CD4-positive, alpha-beta T cell (primary cell): ENCODE measurements around the gene COL25A1. TPM values are rescaled to one million over a fixed set of nuclear protein-coding genes. Genes with fewer than 3 reads are reported as not detected.

Source experiments
- ATAC-seq: fragments of 200-7000 bp; cut with Tn5 transposase; one replicate; pipeline ENCODE4 v1.10.0; 2022; ENCODE audit warnings: mild to moderate bottlenecking; ENCODE audit not compliant: poor library complexity
- CTCF ChIA-PET: fragments of 350-600 bp; sonication (Branson Sonifier 250); formaldehyde crosslinking; loops from one replicate; lab custom pipeline; 2021; ENCODE audit warnings: antibody characterized with exemption, inconsistent platforms; lab: Charles Lee
- POLR2A ChIA-PET: fragments of 350-600 bp; sonication (Branson Sonifier 250); formaldehyde crosslinking; loops from one replicate; lab custom pipeline; 2021; ENCODE audit warnings: antibody characterized with exemption, inconsistent platforms; lab: Charles Lee
- DNase-seq, 14 experiments: peaks; one replicate each; pipeline ENCODE4 v3.0.0-alpha.2; 2013 to 2020; ENCODE audit warnings: mixed read lengths in 2 of 14
- H3K27ac ChIP-seq, 2 donors: one replicate each; pipeline versions ENCODE4 v1.5.1 to v1.7.0; 2013; ENCODE audit warnings: low read length in 2 of 2, low read depth in 1 of 2, mild to moderate bottlenecking in 1 of 2
- H3K27me3 ChIP-seq, 2 experiments: 1 replicate in 1 of 2; 2 replicates in 1 of 2; pipeline versions ENCODE4 v1.6.1 to v1.7.0; 2013; ENCODE audit warnings: low read length in 2 of 2, control low read depth in 1 of 2, mild to moderate bottlenecking in 1 of 2, moderate library complexity in 1 of 2; ENCODE audit not compliant: insufficient read depth in 2 of 2, control insufficient read depth in 1 of 2
- H3K36me3 ChIP-seq: one replicate; pipeline ENCODE4 v1.6.1; 2013; ENCODE audit warnings: low read length, control low read depth; ENCODE audit not compliant: insufficient read depth
- H3K4me1 ChIP-seq: one replicate; pipeline ENCODE4 v1.6.1; 2013; ENCODE audit warnings: low read length, control low read depth; ENCODE audit not compliant: insufficient read depth
- H3K4me3 ChIP-seq: one replicate; pipeline ENCODE4 v1.5.1; 2013; ENCODE audit warnings: mild to moderate bottlenecking, low read length, moderate library complexity
- H3K9me3 ChIP-seq, 2 experiments: 1 replicate in 1 of 2; 2 replicates in 1 of 2; pipeline versions ENCODE4 v1.6.1 to v1.7.0; 2013; ENCODE audit warnings: low read length in 2 of 2, mild to moderate bottlenecking in 2 of 2, control low read depth in 1 of 2, moderate library complexity in 1 of 2; ENCODE audit not compliant: control insufficient read depth in 1 of 2, insufficient read depth in 1 of 2
- H3K27ac Mint-ChIP-seq: one replicate; pipeline ENCODE4 v1.8.0; 2020; ENCODE audit warnings: mixed read lengths
- H3K27me3 Mint-ChIP-seq: one replicate; pipeline ENCODE4 v1.8.0; 2021; ENCODE audit warnings: mixed read lengths
- H3K36me3 Mint-ChIP-seq: one replicate; pipeline ENCODE4 v1.8.0; 2021; ENCODE audit warnings: low read depth, mixed read lengths
- H3K4me1 Mint-ChIP-seq: one replicate; pipeline ENCODE4 v1.8.0; 2021; ENCODE audit warnings: low read depth, mixed read lengths
- H3K4me3 Mint-ChIP-seq: one replicate; pipeline ENCODE4 v1.8.0; 2020; ENCODE audit warnings: mild to moderate bottlenecking, mixed read lengths
- H3K9me3 Mint-ChIP-seq: one replicate; pipeline ENCODE4 v1.8.0; 2020; ENCODE audit warnings: mixed read lengths
- intact Hi-C, 2 experiments: fragments of 100-400 bp; cut with DNase I in 1 of 2; cut with micrococcal nuclease in 1 of 2; formaldehyde crosslinking; loops; one replicate each; pipeline versions ENCODE4 v1.15.1 to v1.9.0; 2023 to 2025; cut with DNase I, micrococcal nuclease
- total RNA-seq, 174 experiments: library from RNA in 2 of 174; stranded (reverse) in 2 of 174; gene quantifications; one replicate each; pipeline ENCODE4 v1.2.3 and lab custom pipeline; 2021 to 2026
- TF ChIP-seq, protein P1 (sequence below): fragments of 200-600 bp; IDR thresholded peaks from one replicate; pipeline ENCODE4 v1.8.0; 2022; ENCODE audit warnings: antibody characterized with exemption, mild to moderate bottlenecking

COL25A1 gene
- total RNA-seq, 2 experiments from 2014 or later = 0.42 TPM; not detected in 1

DNA sequence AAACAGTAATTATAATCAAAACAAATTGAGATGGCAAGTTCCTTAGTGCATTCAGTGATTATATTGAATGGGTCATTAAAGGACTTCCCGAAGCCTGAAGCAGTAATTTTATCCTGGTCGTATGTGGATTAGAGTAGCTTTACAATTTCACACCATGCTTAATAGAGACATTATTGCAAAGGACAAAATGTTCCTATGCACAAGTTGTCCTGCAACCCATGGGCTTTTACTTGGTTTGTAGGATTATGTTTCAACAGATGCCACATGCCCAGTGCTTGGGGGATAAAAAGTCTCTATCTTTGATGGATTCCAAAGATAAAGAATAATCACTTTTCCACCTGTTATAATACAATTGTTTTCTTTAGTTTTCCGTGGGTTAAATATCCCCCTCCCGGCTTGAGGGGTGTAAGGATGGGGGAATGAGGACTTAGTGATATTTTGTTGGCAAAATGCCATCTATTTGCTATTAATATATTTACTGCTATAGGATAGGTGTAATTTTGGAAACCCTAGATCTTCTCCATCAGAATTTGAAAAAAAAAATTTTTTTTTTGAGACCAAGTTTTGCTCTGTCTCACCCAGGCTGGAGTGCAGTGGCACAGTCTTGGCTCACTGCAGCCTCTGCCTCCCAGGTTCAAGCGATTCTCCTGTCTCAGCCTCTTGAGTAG lies 383.1 kb downstream of the COL25A1 start:
- no peaks in the 10 kb centered on the region for H3K9me3 Mint-ChIP-seq
- Histone ChIP-seq H3K27ac (no peak overlapping the region), H3K4me1 (no peaks in the 10 kb centered on the region), H3K9me3 (no peaks in the 10 kb centered on the region), H3K27me3 (no peaks in the 10 kb centered on the region), H3K4me3 (no peak overlapping the region), H3K36me3 (no peaks in the 10 kb centered on the region)
- POLR2A ChIA-PET = no interaction called here
- DNase-seq (no peak), ATAC-seq (no peak)
- no peak overlapping the region for H3K4me3 Mint-ChIP-seq
- no peaks in the 10 kb centered on the region for H3K27me3 Mint-ChIP-seq
- H3K4me1 Mint-ChIP-seq = no peaks in the 10 kb centered on the region
- H3K27ac Mint-ChIP-seq = no peak overlapping the region
- CTCF ChIA-PET = interaction anchor here (0.9 kb wide), 1 partner anchor 17 kb away, joined by 3 read pairs; no protein-coding TSS in a partner anchor
- intact Hi-C loops = no loop called here
- H3K36me3 Mint-ChIP-seq = no peaks in the 10 kb centered on the region
- TF ChIP-seq, protein P1, sequence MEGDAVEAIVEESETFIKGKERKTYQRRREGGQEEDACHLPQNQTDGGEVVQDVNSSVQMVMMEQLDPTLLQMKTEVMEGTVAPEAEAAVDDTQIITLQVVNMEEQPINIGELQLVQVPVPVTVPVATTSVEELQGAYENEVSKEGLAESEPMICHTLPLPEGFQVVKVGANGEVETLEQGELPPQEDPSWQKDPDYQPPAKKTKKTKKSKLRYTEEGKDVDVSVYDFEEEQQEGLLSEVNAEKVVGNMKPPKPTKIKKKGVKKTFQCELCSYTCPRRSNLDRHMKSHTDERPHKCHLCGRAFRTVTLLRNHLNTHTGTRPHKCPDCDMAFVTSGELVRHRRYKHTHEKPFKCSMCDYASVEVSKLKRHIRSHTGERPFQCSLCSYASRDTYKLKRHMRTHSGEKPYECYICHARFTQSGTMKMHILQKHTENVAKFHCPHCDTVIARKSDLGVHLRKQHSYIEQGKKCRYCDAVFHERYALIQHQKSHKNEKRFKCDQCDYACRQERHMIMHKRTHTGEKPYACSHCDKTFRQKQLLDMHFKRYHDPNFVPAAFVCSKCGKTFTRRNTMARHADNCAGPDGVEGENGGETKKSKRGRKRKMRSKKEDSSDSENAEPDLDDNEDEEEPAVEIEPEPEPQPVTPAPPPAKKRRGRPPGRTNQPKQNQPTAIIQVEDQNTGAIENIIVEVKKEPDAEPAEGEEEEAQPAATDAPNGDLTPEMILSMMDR = no peak

DNA sequence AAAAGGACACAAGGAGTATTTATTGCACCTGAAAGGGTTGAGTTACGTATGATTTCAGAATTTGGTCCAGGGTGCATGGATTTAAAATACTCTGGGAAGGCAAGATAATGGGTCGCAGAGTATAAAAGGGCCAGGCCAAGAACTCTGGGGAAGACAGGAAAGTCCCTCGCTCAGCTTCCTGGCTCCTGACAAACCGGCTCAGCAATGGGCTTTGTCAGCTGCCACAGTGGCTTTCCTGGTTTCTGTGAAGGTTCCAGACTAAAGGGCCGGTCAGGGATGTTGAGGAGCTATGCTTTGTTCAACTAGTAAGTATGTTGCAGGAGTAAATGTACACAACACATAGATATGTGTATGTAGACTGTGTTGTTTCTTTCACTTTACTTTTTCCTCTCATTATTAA lies 385.2 kb downstream of the COL25A1 start:
- H3K27ac ChIP-seq = no peak overlapping the region
- H3K4me3 ChIP-seq = no peak overlapping the region
- no peaks in the 10 kb centered on the region for H3K36me3 ChIP-seq
- Mint-ChIP-seq H3K36me3 (no peaks in the 10 kb centered on the region), H3K9me3 (no peaks in the 10 kb centered on the region), H3K27ac (no peak overlapping the region), H3K27me3 (peaks cover 9% of the 10 kb centered on the region), H3K4me3 (no peak overlapping the region), H3K4me1 (no peaks in the 10 kb centered on the region)
- H3K27me3 ChIP-seq = no peaks in the 10 kb centered on the region
- TF ChIP-seq, protein P1 = no peak
- intact Hi-C loops = no loop called here
- ChIA-PET CTCF (no interaction called here), POLR2A (no interaction called here)
- no peaks in the 10 kb centered on the region for H3K4me1 ChIP-seq
- no peaks in the 10 kb centered on the region for H3K9me3 ChIP-seq
- ATAC-seq (no peak), DNase-seq (no peak)

DNA sequence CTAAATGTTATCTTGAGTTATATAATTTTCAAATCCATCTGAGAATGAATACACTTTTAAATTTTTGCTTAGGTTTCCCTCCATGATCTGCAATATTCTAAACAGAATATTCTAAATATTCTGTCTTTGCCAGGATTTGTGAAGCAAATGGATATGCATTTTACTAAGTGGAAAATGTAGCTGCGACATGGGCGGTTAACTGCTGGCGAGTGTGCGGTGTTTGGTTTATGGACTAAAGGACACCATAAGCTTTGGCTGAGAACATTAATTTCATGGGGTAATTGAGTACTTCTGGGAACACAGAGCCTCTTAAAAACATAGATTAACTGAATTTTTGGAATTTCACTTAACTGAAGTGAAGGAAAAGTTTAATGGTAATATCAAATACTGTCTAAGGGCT lies 385.8 kb downstream of the COL25A1 start:
- intact Hi-C loops = no loop called here
- H3K27me3 ChIP-seq = no peaks in the 10 kb centered on the region
- Mint-ChIP-seq H3K27me3 (peaks cover 9% of the 10 kb centered on the region), H3K27ac (no peak overlapping the region), H3K9me3 (no peaks in the 10 kb centered on the region), H3K4me1 (no peaks in the 10 kb centered on the region), H3K36me3 (no peaks in the 10 kb centered on the region), H3K4me3 (no peak overlapping the region)
- ATAC-seq (no peak), DNase-seq (no peak)
- CTCF ChIA-PET = no interaction called here
- H3K4me3 ChIP-seq = no peak overlapping the region
- H3K9me3 ChIP-seq = no peaks in the 10 kb centered on the region
- POLR2A ChIA-PET = no interaction called here
- no peak overlapping the region for H3K27ac ChIP-seq
- TF ChIP-seq, protein P1 = no peak
- no peaks in the 10 kb centered on the region for H3K4me1 ChIP-seq
- H3K36me3 ChIP-seq = no peaks in the 10 kb centered on the region
